BLaER1 treated with 17β-estradiol and CSF1 and Interleukin-3, amounts not matched to agents 10 nM and 100 nM (cell line): Measurements from ENCODE around the gene FGF19.
A peak's percentile ranks its signal among the peaks of the same experiment; 100 is the strongest.

Source experiments
- H3K27ac ChIP-seq, 11 experiments: shearing (Covaris generic); formaldehyde crosslinking; 2 replicates each; pipeline ENCODE4 v1.8.1; 2022
- H3K27me3 ChIP-seq, 11 experiments: shearing (Covaris generic); formaldehyde crosslinking; 2 replicates each; pipeline ENCODE4 v1.8.1; 2022
- H3K36me3 ChIP-seq, 11 experiments: shearing (Covaris generic); formaldehyde crosslinking; 2 replicates each; pipeline ENCODE4 v1.8.1; 2022
- H3K4me1 ChIP-seq, 10 experiments: shearing (Covaris generic); formaldehyde crosslinking; 2 replicates each; pipeline ENCODE4 v1.8.1; 2022
- H3K4me2 ChIP-seq, 11 experiments: shearing (Covaris generic); formaldehyde crosslinking; 2 replicates each; pipeline ENCODE4 v1.8.1; 2022
- H3K4me3 ChIP-seq, 10 experiments: shearing (Covaris generic); formaldehyde crosslinking; 2 replicates each; pipeline ENCODE4 v1.8.1; 2022
- H3K9ac ChIP-seq, 11 experiments: shearing (Covaris generic); formaldehyde crosslinking; 2 replicates each; pipeline ENCODE4 v1.8.1; 2022
- H3K9me3 ChIP-seq, 11 experiments: shearing (Covaris generic); formaldehyde crosslinking; replicated peaks in 1 of 11; 2 replicates each; pipeline ENCODE4 v1.8.1; 2022
- H4K20me1 ChIP-seq, 11 experiments: shearing (Covaris generic); formaldehyde crosslinking; 2 replicates each; pipeline ENCODE4 v1.8.1; 2022
- Cebpa-rat ChIP-seq, 11 experiments: shearing (Covaris generic); IDR thresholded peaks; 2 replicates each; pipeline ENCODE4 v1.8.1; 2022

FGF19 gene

GRCh38 chr11:69702769-69703452, 911 bp downstream of the FGF19 start:
- 0 out of 20 replicates have a peak overlapping the region, but pooled peaks of 1 of the 10 experiments have one; percentile 13 for H3K4me3 ChIP-seq
- H3K9ac ChIP-seq = no peak overlapping the region
- no peaks in the 10 kb centered on the region for H3K36me3 ChIP-seq
- H3K9me3 ChIP-seq = no peaks in the 10 kb centered on the region
- H4K20me1 ChIP-seq = peaks cover 0 to 80% (median 60%) of the 10 kb centered on the region in 11 experiments; a peak in 17 of 22 replicates
- H3K4me2 ChIP-seq = peak overlapping the region in 10 of 11 experiments; percentile 13 to 62 (median 34); a peak in 14 of 22 replicates
- peaks cover 78 to 97% (median 82%) of the 10 kb centered on the region in 11 experiments for H3K27me3 ChIP-seq
- no peak for TF ChIP-seq Cebpa-rat (IDR thresholded peaks at IDR 0.05)
- H3K4me1 ChIP-seq = peaks cover 34 to 73% (median 51%) of the 10 kb centered on the region in 10 experiments
- H3K27ac ChIP-seq = no peak overlapping the region

- peak overlapping the region in 9 of 11 experiments; percentile 15 to 49 (median 39); a peak in 10 of 22 replicates for H3K4me2 ChIP-seq
- H3K27me3 ChIP-seq = peaks cover 78 to 98% (median 82%) of the 10 kb centered on the region in 11 experiments
- peaks cover 34 to 79% (median 55%) of the 10 kb centered on the region in 10 experiments for H3K4me1 ChIP-seq
Measured at GRCh38 chr11:69702239-69702691, 1.6 kb downstream of the FGF19 start.

GRCh38 chr11:69700278-69701140, 3.3 kb downstream of the FGF19 start:
- Histone ChIP-seq H3K4me2 (peak overlapping the region; percentile 40 to 84 (median 56)), H3K9me3 (no peaks in the 10 kb centered on the region), H3K4me3 (no peak overlapping the region), H3K27ac (no peak overlapping the region), H3K4me1 (peaks cover 34 to 81% (median 58%) of the 10 kb centered on the region in 10 experiments), H3K36me3 (no peaks in the 10 kb centered on the region), H3K9ac (no peak overlapping the region), H3K27me3 (peaks cover 78 to 98% (median 82%) of the 10 kb centered on the region in 11 experiments), H4K20me1 (peaks cover 0 to 68% (median 47%) of the 10 kb centered on the region in 11 experiments; a peak in 17 of 22 replicates)
- no peak for TF ChIP-seq Cebpa-rat (IDR thresholded peaks at IDR 0.05)

More at GRCh38 chr11:69702239-69702691, 1.6 kb downstream of the FGF19 start:
- H3K9ac ChIP-seq = no peak overlapping the region
- TF ChIP-seq Cebpa-rat (IDR thresholded peaks at IDR 0.05) = no peak
- H4K20me1 ChIP-seq = peaks cover 0 to 80% (median 60%) of the 10 kb centered on the region in 11 experiments; a peak in 17 of 22 replicates
- no peaks in the 10 kb centered on the region for H3K9me3 ChIP-seq
- H3K36me3 ChIP-seq = no peaks in the 10 kb centered on the region
- H3K27ac ChIP-seq = no peak overlapping the region
- peak overlapping the region in 2 of 10 experiments; percentile 14 to 40; a peak in 3 of 20 replicates for H3K4me3 ChIP-seq

GRCh38 chr11:69699213-69699612, 4.6 kb downstream of the FGF19 start:
- Histone ChIP-seq H3K4me2 (peak overlapping the region; percentile 52 to 87 (median 81)), H3K4me3 (peak overlapping the region in 1 of 10 experiments; percentile 23; a peak in 1 of 20 replicates)

GRCh38 chr11:69698362-69698761, 5.5 kb downstream of the FGF19 start:
- peaks cover 0 to 50% (median 27%) of the 10 kb centered on the region in 11 experiments; a peak in 16 of 22 replicates for H4K20me1 ChIP-seq
- H3K27me3 ChIP-seq = peaks cover 69 to 94% (median 81%) of the 10 kb centered on the region in 11 experiments
- H3K4me2 ChIP-seq = peak overlapping the region in 10 of 11 experiments; percentile 52 to 87 (median 82); a peak in 18 of 22 replicates
- H3K27ac ChIP-seq = no peak overlapping the region
- H3K36me3 ChIP-seq = no peaks in the 10 kb centered on the region
- no peak for TF ChIP-seq Cebpa-rat (IDR thresholded peaks at IDR 0.05)
- H3K9me3 ChIP-seq = no peaks in the 10 kb centered on the region; a peak in 1 of 22 replicates
- H3K9ac ChIP-seq = no peak overlapping the region
- H3K4me3 ChIP-seq = no peak overlapping the region
- H3K4me1 ChIP-seq = peaks cover 30 to 66% (median 56%) of the 10 kb centered on the region in 10 experiments

More at GRCh38 chr11:69699213-69699612, 4.6 kb downstream of the FGF19 start:
- Histone ChIP-seq H3K9me3 (no peaks in the 10 kb centered on the region), H3K36me3 (no peaks in the 10 kb centered on the region), H3K9ac (peak overlapping the region in 1 of 11 experiments; percentile 22; a peak in 1 of 22 replicates), H3K4me1 (peaks cover 34 to 72% (median 58%) of the 10 kb centered on the region in 10 experiments), H3K27ac (peak overlapping the region in 1 of 11 experiments; percentile 15; a peak in 2 of 22 replicates), H4K20me1 (peaks cover 0 to 57% (median 34%) of the 10 kb centered on the region in 11 experiments; a peak in 16 of 22 replicates), H3K27me3 (peaks cover 77 to 98% (median 82%) of the 10 kb centered on the region in 11 experiments)
- TF ChIP-seq Cebpa-rat (IDR thresholded peaks at IDR 0.05) = no peak

- no peak overlapping the region for H3K27ac ChIP-seq
- H3K9ac ChIP-seq = no peak overlapping the region
- H4K20me1 ChIP-seq = peaks cover 0 to 45% (median 23%) of the 10 kb centered on the region in 11 experiments; a peak in 16 of 22 replicates
- no peak overlapping the region for H3K4me3 ChIP-seq
- peaks cover 64 to 89% (median 76%) of the 10 kb centered on the region in 11 experiments for H3K27me3 ChIP-seq
- TF ChIP-seq Cebpa-rat (IDR thresholded peaks at IDR 0.05) = no peak
- H3K36me3 ChIP-seq = no peaks in the 10 kb centered on the region
- peaks cover 0 to 4% (median under 1%) of the 10 kb centered on the region in 11 experiments; a peak in 8 of 22 replicates for H3K9me3 ChIP-seq
- peaks cover 25 to 62% (median 51%) of the 10 kb centered on the region in 10 experiments for H3K4me1 ChIP-seq
- H3K4me2 ChIP-seq = peak overlapping the region in 7 of 11 experiments; percentile 12 to 86 (median 75); a peak in 13 of 22 replicates
Measured at GRCh38 chr11:69697861-69698260, 6.0 kb downstream of the FGF19 start.

GRCh38 chr11:69697469-69697843, 6.4 kb downstream of the FGF19 start:
- H3K4me1 ChIP-seq = peaks cover 22 to 58% (median 47%) of the 10 kb centered on the region in 10 experiments
- peaks cover 0 to 8% (median 5%) of the 10 kb centered on the region in 11 experiments; a peak in 15 of 22 replicates for H3K9me3 ChIP-seq

More at GRCh38 chr11:69697469-69697843, 6.4 kb downstream of the FGF19 start:
- TF ChIP-seq Cebpa-rat (IDR thresholded peaks at IDR 0.05) = no peak
- no peak overlapping the region for H3K4me3 ChIP-seq
- no peak overlapping the region for H3K9ac ChIP-seq
- peaks cover 60 to 85% (median 72%) of the 10 kb centered on the region in 11 experiments for H3K27me3 ChIP-seq
- H3K27ac ChIP-seq = no peak overlapping the region
- peaks cover 0 to 41% (median 23%) of the 10 kb centered on the region in 11 experiments; a peak in 16 of 22 replicates for H4K20me1 ChIP-seq
- H3K36me3 ChIP-seq = no peaks in the 10 kb centered on the region
- H3K4me2 ChIP-seq = peak overlapping the region in 8 of 11 experiments; percentile 10 to 86 (median 44); a peak in 13 of 22 replicates
